ENCODE data around the gene BLCAP.
"Not testable (repeated sequence)": the region's sequence is repeated elsewhere in the genome, so short reads cannot be mapped to it uniquely, and the experiment has no call there.

The BLCAP gene, protein sequence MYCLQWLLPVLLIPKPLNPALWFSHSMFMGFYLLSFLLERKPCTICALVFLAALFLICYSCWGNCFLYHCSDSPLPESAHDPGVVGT

DNA sequence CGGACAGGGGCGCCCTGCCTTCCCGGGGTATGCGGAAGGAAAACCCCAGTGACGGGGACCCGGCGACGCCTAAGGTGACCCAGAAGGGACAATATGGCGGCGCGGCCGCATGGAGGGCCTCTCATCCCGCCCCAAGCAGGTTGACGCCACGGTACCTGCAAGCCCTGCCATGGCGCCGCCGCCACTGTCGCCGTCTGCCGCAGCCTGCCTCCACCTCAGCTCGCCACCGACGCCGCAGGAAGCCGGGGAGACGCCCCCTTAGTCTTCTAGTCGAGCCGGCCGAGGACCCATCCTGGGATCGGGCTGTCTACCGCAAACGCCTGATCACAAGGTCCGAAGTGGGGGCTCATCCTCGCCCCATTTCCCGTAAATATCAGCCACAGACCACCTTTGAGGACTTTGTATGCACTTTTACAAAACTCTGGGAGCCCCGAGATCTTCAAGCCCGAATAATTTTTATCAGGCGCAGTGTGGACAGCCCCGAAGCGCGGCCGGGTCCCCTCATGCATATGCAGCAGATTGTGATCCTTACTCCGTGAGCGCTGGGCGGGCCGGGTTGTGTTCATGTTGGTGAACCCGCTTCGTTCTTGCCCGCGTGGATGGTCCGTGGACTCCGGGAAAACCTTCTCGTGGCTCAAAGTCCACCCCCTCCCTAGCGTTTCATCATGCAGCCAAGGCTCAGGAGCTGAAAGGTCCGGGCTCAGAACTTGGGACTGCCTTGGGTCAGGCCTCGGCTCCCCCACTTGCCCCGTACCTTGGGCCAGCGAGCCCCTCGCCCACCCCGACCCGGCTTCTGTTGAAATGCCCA, at the start of gene BLCAP:
TSS of gene BLCAP (minus strand) at position 239 of the 808 bp plus-strand sequence. CDS start 8,702 bp downstream, outside the sequence.
- peak; percentile 77 to 86 for DNase-seq (ENCODE audit: low read depth in 2 of 2)

DNA sequence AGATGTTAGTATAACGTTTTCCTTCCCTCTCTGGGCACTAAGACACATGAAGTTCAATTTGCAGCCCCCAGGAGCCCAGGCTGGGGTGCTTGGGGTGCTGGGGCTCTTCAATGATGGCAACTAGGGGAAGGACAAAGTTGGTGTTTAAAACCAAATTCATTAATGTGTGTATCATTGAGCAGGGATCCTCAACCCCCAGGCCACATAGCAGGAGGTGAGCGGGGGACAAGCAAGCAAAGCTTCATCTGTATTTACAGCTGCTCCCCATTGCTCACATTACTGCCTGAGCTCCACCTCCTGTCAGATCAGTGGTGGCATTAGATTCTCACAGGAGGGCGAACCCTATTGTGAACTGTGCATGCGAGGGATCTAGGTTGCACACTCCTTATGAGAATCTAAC, 49.8 kb upstream of the BLCAP start:
- DNase-seq (ENCODE audit: low read depth in 2 of 2), result not testable (repeated sequence)

DNA sequence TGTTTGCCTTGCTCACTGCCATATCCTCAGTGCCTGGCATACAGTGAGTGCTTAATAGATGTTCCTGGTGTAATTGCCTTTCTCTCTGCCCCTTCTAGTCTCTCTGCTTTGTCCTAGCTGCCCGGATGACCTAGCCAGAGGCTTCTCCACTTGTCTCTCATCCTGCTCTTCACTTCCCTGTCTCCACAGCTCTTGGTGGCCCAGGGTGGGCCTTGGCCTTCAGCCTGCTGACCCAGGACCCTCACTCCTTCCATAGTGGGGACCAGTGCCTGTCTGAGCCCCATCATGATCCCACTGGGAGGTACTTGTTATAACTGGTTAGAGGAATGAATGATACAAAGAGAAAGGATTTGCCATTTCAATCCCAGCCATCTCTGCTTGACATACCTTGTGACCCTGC, 49.2 kb upstream of the BLCAP start:
- DNase-seq (ENCODE audit: low read depth in 2 of 2), result no peak

DNA sequence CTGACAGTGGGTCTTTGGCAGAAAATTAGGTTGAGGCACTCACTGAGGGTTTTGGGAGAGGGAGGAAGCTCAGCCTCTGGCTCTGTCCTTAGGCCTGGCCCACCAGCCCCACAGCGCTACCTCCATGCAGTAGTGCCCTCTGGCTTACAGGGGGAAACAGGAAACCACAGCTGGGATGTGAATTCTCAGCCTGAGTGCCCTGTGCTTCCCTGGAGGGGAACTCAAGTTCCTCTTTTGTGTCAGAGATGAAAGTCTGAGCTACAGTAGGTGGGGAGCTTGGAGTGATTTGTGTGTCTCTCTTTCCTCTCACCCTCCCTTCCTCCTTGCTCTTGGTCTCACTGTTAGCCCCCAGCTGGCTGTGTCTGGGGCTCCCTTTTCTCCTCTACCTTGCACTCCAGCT, 48.2 kb upstream of the BLCAP start:
- DNase-seq (ENCODE audit: low read depth in 2 of 2), result no peak

DNA sequence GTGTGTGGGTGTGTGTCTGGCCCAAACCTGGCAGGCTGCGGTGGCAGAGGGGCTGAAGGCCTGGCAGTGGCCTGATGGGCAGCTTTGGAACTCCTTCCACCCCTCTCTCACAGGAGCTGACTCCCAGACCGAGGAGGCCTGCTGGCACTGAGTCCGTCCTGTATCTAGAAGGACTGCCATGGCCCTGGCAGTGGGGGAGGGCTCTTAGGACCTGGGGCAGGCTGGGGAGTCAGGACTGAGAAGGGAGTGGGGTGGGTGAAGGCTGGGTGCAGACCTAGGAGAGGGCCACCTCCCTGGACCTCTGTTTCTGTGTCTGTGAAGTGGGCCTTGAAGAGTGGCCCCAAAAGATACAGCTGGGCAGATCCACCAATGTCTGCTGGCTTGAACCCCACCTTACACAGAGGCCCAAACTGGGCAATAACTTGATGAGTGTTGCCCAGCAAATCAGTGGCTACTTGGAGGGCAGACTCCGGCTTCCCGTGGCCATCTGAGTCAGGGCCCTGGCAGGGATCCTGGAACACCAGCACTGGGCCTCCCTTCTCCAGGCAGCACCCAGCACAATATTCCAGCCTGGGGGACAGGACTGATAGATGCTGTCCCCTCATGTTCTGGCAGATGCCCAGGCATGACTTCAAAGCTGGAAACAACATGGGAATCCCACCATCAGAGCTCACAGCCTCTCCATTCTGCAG, 46.7 kb upstream of the BLCAP start:
- DNase-seq (ENCODE audit: low read depth in 2 of 2), result no peak

DNA sequence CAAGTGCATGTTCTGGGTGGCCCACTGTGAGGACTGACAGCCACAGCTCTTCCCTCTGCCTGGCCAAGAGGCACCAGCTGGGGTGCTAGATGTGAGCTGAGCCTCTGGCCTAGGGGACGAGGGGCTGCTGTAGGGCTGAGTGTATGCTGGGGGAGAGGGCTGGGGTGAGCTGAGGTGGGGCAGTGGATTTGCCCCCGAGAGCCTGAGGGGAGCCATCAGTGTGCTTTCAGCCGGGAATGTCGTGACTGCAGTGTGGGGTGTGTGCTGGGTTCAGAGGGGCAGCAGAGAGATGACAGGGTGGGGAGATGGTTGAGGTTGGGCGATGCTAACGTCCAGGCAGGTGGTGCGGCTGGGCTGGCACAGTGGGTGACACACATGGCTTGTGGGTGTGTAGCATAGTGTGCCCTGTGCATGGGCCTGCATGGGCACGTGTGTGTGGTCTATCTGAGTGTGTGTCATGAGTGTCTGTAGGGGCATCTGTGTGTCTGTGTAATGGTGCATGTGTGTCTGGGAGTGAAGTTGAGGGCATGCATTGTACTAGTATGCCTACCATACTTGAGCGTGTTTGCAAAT, 46.0 kb upstream of the BLCAP start:
- DNase-seq (ENCODE audit: low read depth in 2 of 2), result no peak

DNA sequence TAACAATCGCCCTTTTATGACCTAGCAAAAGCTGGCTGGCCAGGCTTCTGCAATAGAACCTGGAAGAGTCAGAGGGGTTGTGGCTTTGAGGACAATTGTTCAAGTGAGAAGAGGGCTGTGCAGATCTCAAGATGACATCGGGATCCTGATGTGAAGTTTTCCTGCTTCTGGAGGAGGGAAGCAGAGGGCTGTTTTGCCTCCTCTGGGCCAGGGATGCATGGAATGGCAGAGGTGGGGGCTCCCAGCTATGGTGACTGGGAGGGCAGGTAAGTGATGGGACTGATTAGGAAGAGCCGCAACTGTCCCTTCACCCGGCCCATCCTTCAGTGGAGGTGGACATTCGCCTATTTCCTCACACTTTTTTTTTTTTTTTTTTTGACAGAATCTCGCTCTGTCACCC, 43.4 kb upstream of the BLCAP start:
- no peak for DNase-seq (ENCODE audit: low read depth in 2 of 2)

DNA sequence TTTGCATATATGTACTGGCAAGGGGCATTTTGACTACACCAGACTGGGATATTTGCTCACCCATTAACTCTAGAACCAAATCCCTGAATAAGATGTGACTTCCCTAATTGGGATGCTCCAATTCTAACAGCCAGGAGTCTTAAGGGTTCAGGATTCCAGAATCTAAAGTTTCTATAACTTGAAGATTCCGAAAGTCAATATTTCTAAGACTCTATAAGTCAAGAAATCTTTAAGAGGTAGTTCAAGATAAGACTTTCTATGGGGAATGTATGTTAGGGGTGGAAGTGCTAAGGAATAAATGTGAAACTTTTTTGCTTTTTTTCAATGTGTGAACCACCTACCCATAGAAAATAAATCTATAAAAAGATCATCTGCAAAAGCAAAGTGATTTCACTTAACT, 42.7 kb upstream of the BLCAP start:
- DNase-seq (ENCODE audit: low read depth in 2 of 2), result no peak

DNA sequence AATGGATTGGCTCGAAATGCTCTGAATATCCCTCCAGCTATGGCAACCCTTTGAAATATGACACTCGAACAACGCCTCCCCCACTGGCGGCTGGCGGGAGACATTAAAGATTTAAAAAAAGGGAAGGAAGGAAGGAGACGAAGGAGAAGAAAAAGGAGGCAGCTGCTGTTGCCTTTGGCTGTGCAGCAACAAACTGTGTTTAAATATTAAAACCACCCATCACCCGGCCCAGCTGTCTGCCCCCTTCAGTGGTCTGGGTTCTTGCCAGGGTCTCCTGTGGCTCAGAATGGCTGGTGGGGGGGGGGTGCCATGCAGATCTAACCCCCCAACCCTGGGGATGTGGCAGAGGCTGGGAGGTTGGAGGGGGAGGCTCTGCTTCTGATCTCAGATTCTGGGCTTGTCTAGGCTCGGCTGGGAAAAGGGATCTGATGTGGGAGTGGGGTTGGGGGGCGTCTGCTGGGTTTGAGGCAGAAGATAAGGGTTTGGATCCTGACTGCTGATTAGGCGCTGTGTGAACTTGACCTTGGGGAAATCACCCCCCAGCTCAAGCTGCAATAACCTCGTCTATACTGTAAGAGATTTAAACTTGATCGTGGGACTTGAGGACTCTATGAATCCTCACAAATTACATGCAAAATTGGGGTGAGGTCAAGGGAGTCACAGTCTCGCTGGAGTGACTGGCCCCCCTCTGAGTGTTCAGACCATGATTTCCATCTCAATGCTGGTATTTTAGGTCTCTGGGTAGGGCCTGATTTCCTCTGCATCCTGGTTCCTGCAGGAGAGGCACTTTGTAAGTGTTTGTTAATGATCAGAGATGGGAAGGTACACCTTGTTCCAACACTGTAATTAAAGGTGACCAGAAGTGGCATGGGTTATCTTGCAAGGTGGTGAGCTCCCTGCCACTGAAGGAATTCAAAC, 40.3 kb upstream of the BLCAP start:
- no peak for DNase-seq (ENCODE audit: low read depth in 2 of 2)

DNA sequence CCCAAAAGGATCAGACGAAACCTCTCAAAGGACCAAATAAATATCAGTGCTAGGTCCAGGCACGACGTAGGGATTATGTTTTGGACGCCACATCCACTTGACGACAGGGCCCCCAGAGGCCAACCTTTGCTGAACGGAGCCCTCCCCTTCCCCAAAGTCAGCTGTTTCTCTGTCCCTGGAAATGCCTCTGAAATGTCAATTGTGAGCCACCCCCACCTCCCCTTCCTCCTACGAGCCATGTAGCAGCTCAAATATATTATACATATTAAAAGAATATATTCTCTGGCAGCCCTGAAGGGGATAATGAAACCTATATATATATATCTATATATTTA, 39.6 kb upstream of the BLCAP start:
- DNase-seq (ENCODE audit: low read depth in 2 of 2), result no peak

DNA sequence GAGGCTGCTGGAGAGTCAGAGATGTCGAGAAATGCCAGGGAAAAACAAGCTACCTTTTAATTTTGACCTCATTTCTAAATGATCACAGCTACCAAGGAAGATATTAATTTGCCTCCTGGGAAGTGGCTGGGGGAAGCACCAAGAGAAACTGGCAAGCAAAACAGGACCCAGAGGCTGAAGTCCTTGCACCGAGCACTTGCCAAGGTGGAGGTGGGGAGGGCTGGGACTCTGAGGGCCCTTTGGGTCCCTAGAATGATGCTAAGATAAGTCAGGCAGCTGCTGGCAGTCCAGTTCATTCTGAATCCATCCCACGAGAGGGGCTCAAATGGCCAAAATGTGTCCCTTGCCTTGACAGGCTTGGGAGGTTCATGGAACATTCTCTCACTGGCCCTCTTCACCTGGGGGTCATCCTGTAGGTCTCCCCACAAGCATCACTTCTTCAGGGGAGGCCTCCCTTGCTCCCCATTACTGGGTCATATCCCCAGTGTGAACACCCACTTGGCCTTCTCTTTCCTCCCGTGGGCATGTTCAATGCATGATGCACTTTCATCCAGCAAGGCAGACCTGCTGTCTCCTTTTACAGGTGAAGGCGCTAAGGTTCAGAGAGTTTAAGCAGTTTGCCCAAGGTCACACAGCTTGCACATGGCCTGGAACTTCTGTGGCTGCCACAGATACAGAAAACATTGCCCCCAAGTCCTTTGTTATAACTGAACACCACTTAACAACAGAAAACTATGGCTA, 39.1 kb upstream of the BLCAP start:
- DNase-seq (ENCODE audit: low read depth in 2 of 2), result no peak

DNA sequence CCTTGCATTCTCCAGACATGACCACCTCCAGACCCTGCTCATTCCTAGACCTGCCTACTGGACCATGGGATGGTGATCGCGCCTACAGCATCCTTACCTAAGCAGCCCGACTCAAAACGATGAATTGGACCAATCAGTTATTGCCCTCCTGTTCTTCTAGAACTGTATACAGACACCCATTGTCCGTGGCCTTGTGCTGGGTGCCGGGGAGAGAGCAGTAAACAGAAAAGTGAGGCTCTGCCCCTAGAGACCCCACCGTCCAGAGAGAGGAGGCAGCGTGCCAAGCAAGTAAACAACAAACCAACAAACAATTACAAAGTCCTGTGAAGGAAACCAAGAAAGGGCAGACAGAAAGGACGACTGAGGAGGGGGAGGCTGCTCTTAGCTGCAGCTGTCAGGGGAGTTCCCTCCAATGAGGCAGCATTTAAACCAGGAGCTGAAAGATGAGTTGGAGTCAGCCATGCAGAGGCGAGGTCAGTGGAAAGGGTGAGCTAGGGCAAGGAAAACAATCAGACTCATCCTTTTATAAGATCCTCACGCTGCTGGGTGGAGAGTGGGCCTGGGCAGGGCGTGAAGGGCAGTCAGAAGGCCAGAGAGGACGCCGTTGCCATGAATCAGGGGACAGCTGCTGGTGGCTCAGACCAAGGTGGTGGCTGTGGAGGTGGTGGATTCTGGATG, 37.6 kb upstream of the BLCAP start:
- DNase-seq (ENCODE audit: low read depth in 2 of 2), result no peak

DNA sequence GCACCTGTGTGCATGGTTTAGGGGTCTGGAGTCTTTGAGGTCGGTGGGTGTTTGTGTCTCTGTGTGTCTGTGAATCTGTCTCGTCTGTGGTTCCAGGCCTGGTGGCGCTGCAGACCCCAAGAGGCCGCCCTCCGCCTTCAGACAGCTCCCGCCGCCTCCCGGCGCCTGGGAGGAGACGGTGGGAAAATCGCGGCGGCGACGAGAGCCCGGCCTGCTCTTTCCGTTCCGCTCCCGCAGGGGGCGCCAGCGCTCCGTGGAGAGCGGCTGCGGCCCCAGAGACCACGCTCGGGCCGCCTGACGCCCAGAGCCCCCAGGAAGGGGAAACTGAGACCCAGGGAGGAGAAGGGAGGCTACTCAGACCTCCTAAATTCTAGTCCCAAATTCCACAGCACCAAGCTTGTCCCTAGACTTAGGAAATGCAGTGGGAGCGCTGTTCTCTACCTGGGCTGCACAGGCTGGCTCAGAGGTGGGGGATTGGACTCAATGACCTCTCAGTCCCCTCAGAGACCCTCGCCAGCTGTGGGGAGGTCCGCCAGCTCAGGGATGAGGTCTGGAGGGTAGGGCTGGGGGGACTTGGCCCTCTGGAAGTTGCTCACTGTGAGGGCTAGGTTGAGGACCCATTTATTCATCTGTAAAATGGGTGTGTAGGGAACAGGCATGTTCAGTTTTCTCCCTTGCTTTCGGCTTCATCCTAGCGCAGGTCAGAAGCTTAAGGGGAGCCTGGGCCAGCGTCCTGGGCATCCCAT, 36.9 kb upstream of the BLCAP start:
- DNase-seq (ENCODE audit: low read depth in 2 of 2), result peak in 1 of 2 donors; percentile 23

DNA sequence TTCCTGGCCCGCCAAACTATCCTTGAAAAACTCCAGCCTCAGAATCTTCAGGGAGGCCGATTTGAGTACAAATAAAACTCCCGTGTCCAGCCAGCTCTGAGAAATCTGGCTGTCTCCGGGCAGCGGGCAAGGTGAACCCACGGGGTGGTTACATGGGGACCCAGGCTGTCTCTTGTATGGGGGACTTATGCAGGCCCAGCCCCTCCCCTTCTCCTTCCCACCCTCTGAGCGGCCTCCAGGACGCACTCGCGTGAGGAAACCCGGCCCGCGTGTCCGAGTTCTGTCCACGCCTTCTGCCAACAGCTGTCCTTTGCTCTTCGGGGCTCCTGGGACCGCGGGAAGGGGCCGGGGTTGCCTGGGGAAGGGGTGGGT, 36.3 kb upstream of the BLCAP start:
- no peak for DNase-seq (ENCODE audit: low read depth in 2 of 2)

DNA sequence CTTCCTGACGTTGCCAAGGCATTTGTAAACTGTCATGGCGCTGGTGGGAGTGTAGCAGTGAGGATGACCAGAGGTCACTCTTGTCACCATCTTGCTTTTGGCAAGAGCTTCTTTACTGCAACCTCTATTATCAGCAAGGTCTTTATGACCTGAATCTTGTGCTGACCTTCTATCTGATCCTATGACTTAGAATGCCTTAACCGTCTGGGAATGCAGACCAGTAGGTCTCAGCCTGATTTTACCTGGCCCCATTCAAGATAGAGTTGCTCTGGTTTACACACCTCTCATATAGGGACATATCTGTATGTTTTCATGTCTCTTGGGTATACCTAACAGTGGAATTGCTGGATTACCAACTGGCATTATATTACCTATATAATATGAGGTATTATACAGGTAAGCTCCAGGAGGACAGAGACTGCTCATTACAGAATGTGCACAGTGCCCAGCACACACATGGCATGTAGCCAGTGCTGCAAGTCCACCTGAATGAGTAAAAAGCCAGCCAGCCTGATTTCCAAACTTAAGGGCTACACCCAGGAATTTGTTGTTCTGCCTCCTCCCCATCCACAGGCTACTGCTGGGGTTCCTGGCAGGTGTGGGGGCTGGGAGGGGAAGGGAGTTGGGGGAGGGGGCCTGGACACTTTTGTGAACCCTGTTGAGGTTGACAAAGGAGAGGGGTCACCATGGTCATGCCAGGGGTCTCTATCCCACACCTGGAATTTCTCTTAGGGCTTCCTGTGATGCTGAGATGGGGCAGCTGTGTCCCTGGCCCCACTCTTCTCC, 35.2 kb upstream of the BLCAP start:
- DNase-seq (ENCODE audit: low read depth in 2 of 2), result no peak

DNA sequence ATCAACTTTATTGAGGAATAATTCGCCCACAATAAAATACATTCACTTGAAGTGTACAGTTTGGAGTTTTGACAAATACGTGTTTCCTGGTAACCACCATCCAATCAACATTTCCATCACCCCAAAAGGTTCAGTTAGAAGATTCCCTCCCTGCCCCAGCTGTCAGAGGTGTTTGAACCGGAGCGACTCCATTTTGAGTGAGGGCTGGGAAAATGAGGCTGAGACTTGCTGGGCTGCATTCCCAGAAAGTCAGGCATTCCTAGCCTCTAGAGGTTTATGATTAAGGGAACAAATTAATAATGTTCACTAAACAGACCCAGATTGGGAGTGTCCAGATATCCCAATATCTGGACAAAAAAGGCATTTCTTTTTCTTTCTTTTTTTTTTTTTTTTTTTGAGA, 33.0 kb upstream of the BLCAP start:
- no peak for DNase-seq (ENCODE audit: low read depth in 2 of 2)

DNA sequence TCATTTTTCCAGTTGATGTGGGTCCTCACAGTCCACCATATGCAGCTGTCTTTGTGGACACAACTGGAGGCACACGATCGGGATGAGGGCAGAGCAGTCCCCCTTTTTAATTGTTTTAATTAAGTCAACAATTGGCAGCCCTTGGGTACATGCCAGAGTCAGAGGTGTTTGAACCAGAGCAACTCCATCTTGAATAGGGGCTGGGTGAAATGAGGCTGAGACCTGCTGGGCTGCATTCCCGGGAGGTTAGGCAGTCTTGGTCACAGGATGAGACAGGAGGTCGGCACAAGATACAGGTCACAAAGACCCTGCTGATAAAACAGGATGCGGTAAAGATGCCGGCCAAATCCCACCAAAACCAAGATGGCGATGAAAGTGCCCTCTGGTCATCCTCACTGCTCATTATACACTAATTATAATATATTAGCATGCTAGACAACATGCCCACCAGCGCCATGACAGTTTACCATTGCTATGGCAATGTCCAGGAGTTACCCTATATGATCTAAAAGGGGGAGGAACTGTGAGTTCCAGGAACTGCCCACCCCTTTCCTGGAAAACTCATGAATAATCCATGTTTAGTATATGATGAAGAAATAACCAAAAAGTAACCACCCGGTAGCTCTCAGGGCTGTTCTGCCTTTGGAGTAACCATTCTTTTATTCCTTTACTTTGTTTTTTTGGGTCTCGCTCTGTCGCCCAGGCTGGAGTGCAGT, 31.8 kb upstream of the BLCAP start:
- no peak for DNase-seq (ENCODE audit: low read depth in 2 of 2)

DNA sequence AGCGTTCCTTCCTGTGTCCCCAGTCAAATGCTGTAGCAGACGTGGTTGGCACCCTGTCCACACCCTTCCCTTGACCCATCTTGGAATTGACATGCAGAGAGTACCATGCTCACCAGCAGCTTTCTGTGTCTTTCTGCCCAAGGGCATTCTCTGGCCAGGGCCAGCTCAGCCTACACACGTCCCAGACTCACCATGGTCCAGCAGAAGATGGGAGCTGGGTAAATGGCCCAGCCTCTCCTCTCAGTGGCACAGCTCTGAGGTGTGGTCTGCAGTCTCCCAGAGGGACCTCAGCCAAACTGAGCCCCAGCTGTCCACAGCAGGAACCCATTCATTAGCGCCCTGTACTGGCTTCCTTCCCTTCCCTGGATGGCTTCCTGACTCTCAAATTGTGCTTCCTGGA, 31.1 kb upstream of the BLCAP start:
- DNase-seq (ENCODE audit: low read depth in 2 of 2), result no peak
